ENCODE data around the gene PDXK.

PDXK gene

GRCh38 chr21:43806017-43806710 lies 87.2 kb downstream of the PDXK start:
- DNase-seq (ENCODE audit: low spot score) = no peak

GRCh38 chr21:43808367-43808766 lies 89.4 kb downstream of the PDXK start:
- no peak for DNase-seq (ENCODE audit: low spot score)

- no peak for DNase-seq (ENCODE audit: low spot score)
Measured at GRCh38 chr21:43808832-43809251, 89.9 kb downstream of the PDXK start.

GRCh38 chr21:43809346-43809799 lies 90.4 kb downstream of the PDXK start:
- no peak for DNase-seq (ENCODE audit: low spot score)

GRCh38 chr21:43809853-43810504 lies 91.0 kb downstream of the PDXK start:
- no peak for DNase-seq (ENCODE audit: low spot score)

- DNase-seq (ENCODE audit: low spot score) = peak; percentile 88
Measured at GRCh38 chr21:43810505-43811261, 91.8 kb downstream of the PDXK start.

GRCh38 chr21:43811262-43812105 lies 92.6 kb downstream of the PDXK start:
- no peak for DNase-seq (ENCODE audit: low spot score)
